ENCODE results near the gene ATP10B. TPM values are rescaled to one million over a fixed set of nuclear protein-coding genes. Genes with fewer than 3 reads are reported as not detected.

ATP10B gene
- total and polyA plus RNA-seq, 4 donors = 0.08 to 7.2 (median 0.53) TPM

- TF ChIP-seq CTCF (IDR thresholded peaks at IDR 0.05; ENCODE audit: control extremely low read depth, extremely low read depth) = no peak
- Histone ChIP-seq H3K4me1 (ENCODE audit: control insufficient read depth in 5 of 5, insufficient read depth in 5 of 5, low read length in 5 of 5) (no peaks in the 10 kb centered on the region), H3K36me3 (ENCODE audit: control insufficient read depth in 4 of 4, insufficient read depth in 4 of 4, low read length in 4 of 4) (no peaks in the 10 kb centered on the region), H3K27me3 (ENCODE audit: control insufficient read depth in 3 of 3, insufficient read depth in 3 of 3, low read length in 2 of 3) (no peaks in the 10 kb centered on the region), H3K4me3 (no peak overlapping the region), H3K9ac (ENCODE audit: insufficient read depth in 1 of 2, low read length in 2 of 2) (no peak overlapping the region), H3K9me3 (ENCODE audit: control insufficient read depth in 4 of 4, insufficient read depth in 3 of 4, low read length in 3 of 4) (no peaks in the 10 kb centered on the region), H3K27ac (ENCODE audit: low read depth in 1 of 2, low read length in 1 of 2) (no peak overlapping the region)
- DNase-seq = no peak
- ATAC-seq (ENCODE audit: insufficient read depth, low FRiP score) = no peak
- WGBS, 2 donors = 89 to 96% methylated on average over 3 of the region's 3 CpGs
Measured at GRCh38 chr5:160514866-160515265, 337.1 kb downstream of the ATP10B start.

GRCh38 chr5:160514191-160514590, 337.8 kb downstream of the ATP10B start:
- Histone ChIP-seq H3K27ac (ENCODE audit: low read depth in 1 of 2, low read length in 1 of 2) (no peak overlapping the region), H3K4me3 (no peak overlapping the region), H3K9ac (ENCODE audit: insufficient read depth in 1 of 2, low read length in 2 of 2) (no peak overlapping the region), H3K9me3 (ENCODE audit: control insufficient read depth in 4 of 4, insufficient read depth in 3 of 4, low read length in 3 of 4) (no peaks in the 10 kb centered on the region), H3K4me1 (ENCODE audit: control insufficient read depth in 5 of 5, insufficient read depth in 5 of 5, low read length in 5 of 5) (no peaks in the 10 kb centered on the region), H3K36me3 (ENCODE audit: control insufficient read depth in 4 of 4, insufficient read depth in 4 of 4, low read length in 4 of 4) (no peaks in the 10 kb centered on the region), H3K27me3 (ENCODE audit: control insufficient read depth in 3 of 3, insufficient read depth in 3 of 3, low read length in 2 of 3) (no peaks in the 10 kb centered on the region)
- 91 to 93% methylated on average over 2 of the region's 2 CpGs for WGBS, 2 donors
- ATAC-seq (ENCODE audit: insufficient read depth, low FRiP score) (no peak), DNase-seq (no peak)
- no peak for TF ChIP-seq CTCF (IDR thresholded peaks at IDR 0.05; ENCODE audit: control extremely low read depth, extremely low read depth)

- TF ChIP-seq CTCF (IDR thresholded peaks at IDR 0.05; ENCODE audit: control extremely low read depth, extremely low read depth) = no peak
- H3K4me1 ChIP-seq (ENCODE audit: control insufficient read depth in 5 of 5, insufficient read depth in 5 of 5, low read length in 5 of 5) = no peaks in the 10 kb centered on the region
- H3K9me3 ChIP-seq (ENCODE audit: control insufficient read depth in 4 of 4, insufficient read depth in 3 of 4, low read length in 3 of 4) = no peaks in the 10 kb centered on the region
- H3K4me3 ChIP-seq = no peak overlapping the region
- H3K36me3 ChIP-seq (ENCODE audit: control insufficient read depth in 4 of 4, insufficient read depth in 4 of 4, low read length in 4 of 4) = no peaks in the 10 kb centered on the region
- no peak overlapping the region for H3K9ac ChIP-seq (ENCODE audit: insufficient read depth in 1 of 2, low read length in 2 of 2)
- no peak for DNase-seq
- no peaks in the 10 kb centered on the region for H3K27me3 ChIP-seq (ENCODE audit: control insufficient read depth in 3 of 3, insufficient read depth in 3 of 3, low read length in 2 of 3)
- no peak for ATAC-seq (ENCODE audit: insufficient read depth, low FRiP score)
- H3K27ac ChIP-seq (ENCODE audit: low read depth in 1 of 2, low read length in 1 of 2) = no peak overlapping the region
Measured at GRCh38 chr5:160513485-160513884, 338.5 kb downstream of the ATP10B start.
